Measurements from ENCODE around the gene LZTR1.

Gene LZTR1

GRCh38 chr22:20951932-20952380 lies 30.1 kb upstream of the LZTR1 start:
- Histone ChIP-seq H3K27me3 (ENCODE audit: control insufficient read depth, insufficient read depth, low read length) (peaks cover 5% of the 10 kb centered on the region), H3K27ac (ENCODE audit: low read depth, low read length) (no peak overlapping the region), H3K36me3 (ENCODE audit: control insufficient read depth, insufficient read depth, low read length) (peaks cover 57% of the 10 kb centered on the region), H3K4me3 (ENCODE audit: low read depth, low read length) (no peak overlapping the region), H3K9me3 (ENCODE audit: control insufficient read depth, insufficient read depth, low read depth, low read length) (no peaks in the 10 kb centered on the region), H3K9ac (ENCODE audit: low read length) (no peak overlapping the region), H3K4me1 (ENCODE audit: control insufficient read depth, insufficient read depth, low read length) (peaks cover 10% of the 10 kb centered on the region)

DNA sequence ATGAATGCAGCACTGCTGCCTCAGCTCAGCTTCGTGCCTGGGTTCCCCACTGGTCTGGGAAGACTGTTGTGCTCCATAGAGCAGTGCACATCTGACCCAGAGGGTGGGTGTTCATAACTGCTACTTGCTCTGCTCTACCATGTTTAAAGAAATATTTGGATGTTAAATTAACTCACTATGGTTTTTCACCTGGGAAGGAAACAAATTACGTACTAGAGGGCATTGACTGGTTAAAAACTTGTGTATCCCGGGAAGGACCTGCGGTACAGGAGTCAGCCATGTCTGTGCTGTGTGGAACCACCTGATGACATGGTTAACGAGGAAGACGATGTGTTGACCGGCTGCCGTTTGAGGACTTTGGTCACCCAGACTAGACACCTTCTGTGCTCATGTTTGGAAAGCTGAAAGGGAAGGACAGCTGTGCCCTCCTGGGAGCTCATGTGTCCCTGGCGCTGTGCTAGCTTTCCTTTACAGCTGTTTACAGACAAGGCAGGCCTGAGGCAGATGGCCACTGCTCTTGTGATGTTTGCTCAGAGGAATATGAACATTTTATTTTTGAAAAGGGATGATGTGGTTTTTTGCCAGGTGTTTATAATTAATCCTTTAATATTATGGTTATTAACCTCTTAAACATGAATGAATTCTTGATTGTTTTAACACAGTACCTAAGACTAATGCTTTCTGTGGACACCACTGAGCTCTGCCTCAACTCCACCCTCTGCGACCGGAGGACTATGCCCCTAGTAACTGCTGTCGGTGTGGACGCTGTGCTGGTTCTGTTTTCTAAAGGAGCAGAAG lies 29.4 kb upstream of the LZTR1 start:
- H3K36me3 ChIP-seq (ENCODE audit: control insufficient read depth, insufficient read depth, low read length), result peaks cover 56% of the 10 kb centered on the region

GRCh38 chr22:20953342-20953608 lies 28.8 kb upstream of the LZTR1 start:
- Histone ChIP-seq H3K27ac (ENCODE audit: low read depth, low read length) (no peak overlapping the region), H3K36me3 (ENCODE audit: control insufficient read depth, insufficient read depth, low read length) (peaks cover 53% of the 10 kb centered on the region), H3K4me3 (ENCODE audit: low read depth, low read length) (no peak overlapping the region), H3K9me3 (ENCODE audit: control insufficient read depth, insufficient read depth, low read depth, low read length) (no peaks in the 10 kb centered on the region), H3K9ac (ENCODE audit: low read length) (no peak overlapping the region), H3K4me1 (ENCODE audit: control insufficient read depth, insufficient read depth, low read length) (peaks cover 10% of the 10 kb centered on the region), H3K27me3 (ENCODE audit: control insufficient read depth, insufficient read depth, low read length) (peaks cover 16% of the 10 kb centered on the region)

More for the DNA sequence above, 29.4 kb upstream of the LZTR1 start:
- no peaks in the 10 kb centered on the region for H3K9me3 ChIP-seq (ENCODE audit: control insufficient read depth, insufficient read depth, low read depth, low read length)
- H3K9ac ChIP-seq (ENCODE audit: low read length), result no peak overlapping the region
- no peak overlapping the region for H3K27ac ChIP-seq (ENCODE audit: low read depth, low read length)
- peaks cover 10% of the 10 kb centered on the region for H3K4me1 ChIP-seq (ENCODE audit: control insufficient read depth, insufficient read depth, low read length)
- peaks cover 11% of the 10 kb centered on the region for H3K27me3 ChIP-seq (ENCODE audit: control insufficient read depth, insufficient read depth, low read length)
- H3K4me3 ChIP-seq (ENCODE audit: low read depth, low read length), result no peak overlapping the region

DNA sequence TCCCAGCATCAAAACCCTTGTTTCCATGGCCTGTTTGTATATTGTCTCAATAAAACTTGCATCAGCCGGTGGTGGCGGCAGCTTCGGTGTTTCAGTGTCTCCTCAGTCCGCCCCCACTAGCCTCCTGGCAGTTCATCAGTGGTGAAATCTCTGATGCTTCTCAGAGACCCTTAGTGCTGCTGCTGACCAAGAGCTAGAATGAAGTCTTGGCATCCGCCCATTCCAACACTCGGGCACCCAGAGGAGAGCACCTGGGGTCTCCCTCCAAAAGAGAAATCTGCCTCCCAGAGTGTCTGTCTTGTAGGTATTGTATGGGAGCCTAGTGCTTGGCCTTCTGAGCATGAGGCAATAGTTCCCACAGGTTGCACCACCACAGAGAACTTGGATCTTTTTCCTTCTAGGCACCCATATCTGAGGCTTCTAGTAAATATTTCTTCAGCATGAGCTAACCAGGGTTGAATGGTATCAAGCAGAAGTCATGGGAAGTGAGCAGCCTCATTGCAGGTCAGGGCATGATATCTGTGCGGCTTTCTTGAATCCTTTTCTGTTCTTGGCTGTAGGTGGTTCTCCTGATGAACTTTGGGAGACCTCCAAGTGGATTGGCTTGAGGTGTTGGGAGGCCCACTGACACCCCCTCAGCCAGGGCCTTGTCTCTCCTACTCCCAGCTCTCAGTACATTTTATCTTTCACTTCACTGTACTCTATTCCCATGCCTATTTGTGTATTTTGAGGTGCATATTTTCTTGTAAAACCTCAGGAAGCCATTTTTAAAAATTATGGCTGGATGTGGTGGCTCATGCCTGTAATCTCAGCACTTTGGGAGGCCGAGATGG lies 28.2 kb upstream of the LZTR1 start:
- peaks cover 20% of the 10 kb centered on the region for H3K27me3 ChIP-seq (ENCODE audit: control insufficient read depth, insufficient read depth, low read length)
- no peak overlapping the region for H3K9ac ChIP-seq (ENCODE audit: low read length)
- H3K36me3 ChIP-seq (ENCODE audit: control insufficient read depth, insufficient read depth, low read length), result peaks cover 52% of the 10 kb centered on the region
- H3K4me3 ChIP-seq (ENCODE audit: low read depth, low read length), result no peak overlapping the region
- no peak overlapping the region for H3K27ac ChIP-seq (ENCODE audit: low read depth, low read length)
- H3K9me3 ChIP-seq (ENCODE audit: control insufficient read depth, insufficient read depth, low read depth, low read length), result no peaks in the 10 kb centered on the region
- H3K4me1 ChIP-seq (ENCODE audit: control insufficient read depth, insufficient read depth, low read length), result peaks cover 10% of the 10 kb centered on the region

DNA sequence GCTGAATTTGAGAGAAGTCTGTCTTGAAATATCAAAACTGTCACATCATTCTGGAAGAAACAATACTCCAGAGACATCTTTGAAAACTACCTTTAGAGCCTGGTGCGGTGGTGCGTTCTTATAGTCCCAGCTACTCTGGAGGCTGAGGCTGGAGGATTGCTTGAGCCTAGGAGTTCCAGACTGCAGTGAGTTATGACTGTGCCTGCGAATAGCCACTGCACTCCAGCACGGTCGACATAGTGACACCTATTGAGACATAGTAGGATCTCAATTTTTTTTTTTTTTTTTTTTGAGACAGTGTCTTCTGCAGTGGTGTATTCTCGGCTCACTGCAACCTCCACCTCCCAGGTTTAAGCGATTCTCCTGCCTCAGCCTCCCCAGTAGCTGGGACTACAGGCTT lies 26.5 kb upstream of the LZTR1 start:
- no peak overlapping the region for H3K27ac ChIP-seq (ENCODE audit: low read depth, low read length)
- H3K4me3 ChIP-seq (ENCODE audit: low read depth, low read length), result no peak overlapping the region
- H3K9ac ChIP-seq (ENCODE audit: low read length), result no peak overlapping the region
- H3K4me1 ChIP-seq (ENCODE audit: control insufficient read depth, insufficient read depth, low read length), result peaks cover 10% of the 10 kb centered on the region
- no peaks in the 10 kb centered on the region for H3K9me3 ChIP-seq (ENCODE audit: control insufficient read depth, insufficient read depth, low read depth, low read length)
- peaks cover 37% of the 10 kb centered on the region for H3K36me3 ChIP-seq (ENCODE audit: control insufficient read depth, insufficient read depth, low read length)
- H3K27me3 ChIP-seq (ENCODE audit: control insufficient read depth, insufficient read depth, low read length), result peaks cover 20% of the 10 kb centered on the region

DNA sequence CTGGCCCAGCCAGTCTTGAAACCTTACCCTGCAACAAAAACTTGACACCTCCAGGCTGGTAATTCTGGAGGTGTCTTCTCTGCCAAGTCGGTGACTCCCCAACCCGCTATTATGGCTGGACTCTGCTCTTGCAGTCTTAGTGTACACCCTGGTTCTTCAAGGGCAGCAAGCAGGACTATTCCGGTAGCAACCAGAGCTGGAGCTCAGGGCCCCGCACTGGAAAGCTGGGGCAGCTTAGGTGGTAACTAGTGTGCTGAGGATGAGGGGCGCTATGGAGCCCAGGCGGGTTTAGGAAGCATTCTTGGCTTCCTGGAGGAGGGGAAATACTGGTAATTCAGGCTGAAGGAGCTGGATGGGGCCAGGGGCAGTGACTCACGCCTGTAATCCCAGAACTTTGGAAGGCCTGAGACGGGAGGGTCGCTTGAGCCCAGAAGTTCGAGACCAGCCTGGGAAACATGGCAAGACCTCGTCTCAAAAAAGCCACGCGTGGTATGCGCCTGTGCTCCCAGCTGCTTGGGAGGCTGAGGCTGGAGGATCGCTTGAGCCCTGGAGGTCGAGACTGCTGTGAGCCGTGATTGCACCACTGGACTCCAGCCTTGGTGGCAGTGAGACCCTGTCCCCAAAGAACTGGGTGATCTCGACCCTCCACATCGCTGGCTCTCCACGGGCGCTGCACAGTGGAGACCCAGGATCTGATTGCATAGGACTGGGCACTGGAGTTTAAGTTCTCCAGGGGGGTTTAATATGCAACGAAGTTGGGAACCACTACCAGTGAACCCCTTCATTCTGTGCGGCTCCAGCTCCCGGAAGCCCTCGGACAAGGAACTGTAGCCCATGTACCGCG lies 25.6 kb upstream of the LZTR1 start:
- H3K9ac ChIP-seq (ENCODE audit: low read length), result peak overlapping the region; percentile 59
- H3K36me3 ChIP-seq (ENCODE audit: control insufficient read depth, insufficient read depth, low read length), result peaks cover 28% of the 10 kb centered on the region
- no peaks in the 10 kb centered on the region for H3K9me3 ChIP-seq (ENCODE audit: control insufficient read depth, insufficient read depth, low read depth, low read length)
- H3K4me1 ChIP-seq (ENCODE audit: control insufficient read depth, insufficient read depth, low read length), result peaks cover 7% of the 10 kb centered on the region
- H3K27me3 ChIP-seq (ENCODE audit: control insufficient read depth, insufficient read depth, low read length), result peaks cover 20% of the 10 kb centered on the region
- no peak overlapping the region for H3K27ac ChIP-seq (ENCODE audit: low read depth, low read length)
- H3K4me3 ChIP-seq (ENCODE audit: low read depth, low read length), result peak overlapping the region; percentile 74

DNA sequence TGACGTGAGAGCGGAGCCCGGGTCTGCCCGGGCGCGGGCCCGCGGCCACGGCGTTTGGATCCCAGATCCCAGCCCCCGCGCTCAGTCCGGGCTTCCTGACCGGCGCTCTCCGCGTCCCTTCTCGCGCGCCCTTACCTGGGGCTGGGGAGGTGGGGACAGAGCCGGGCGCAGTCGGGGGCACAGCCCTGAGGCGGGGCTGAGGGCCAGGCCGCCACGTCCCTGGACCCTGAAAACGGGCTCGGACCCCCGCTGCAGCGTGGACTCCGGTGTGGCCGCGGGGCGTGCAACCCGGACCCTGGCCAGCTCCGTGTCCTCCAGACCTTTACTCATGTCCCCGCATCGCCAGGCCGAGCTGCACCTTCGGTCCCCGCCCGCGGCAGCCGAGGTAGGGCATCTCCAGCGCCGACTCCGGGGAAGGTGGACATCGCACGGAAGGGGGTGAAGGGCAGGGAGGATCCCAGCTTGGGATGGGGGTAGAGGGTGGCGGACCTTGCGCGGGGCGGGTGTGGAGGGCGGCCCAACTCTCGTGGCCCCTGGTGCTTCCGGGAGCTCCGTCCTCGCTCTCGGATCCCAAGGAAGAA lies 24.9 kb upstream of the LZTR1 start:
- Histone ChIP-seq H3K9ac (ENCODE audit: low read length) (peak overlapping the region; percentile 59), H3K36me3 (ENCODE audit: control insufficient read depth, insufficient read depth, low read length) (peaks cover 21% of the 10 kb centered on the region), H3K4me3 (ENCODE audit: low read depth, low read length) (peak overlapping the region; percentile 74), H3K27me3 (ENCODE audit: control insufficient read depth, insufficient read depth, low read length) (peaks cover 20% of the 10 kb centered on the region), H3K27ac (ENCODE audit: low read depth, low read length) (no peak overlapping the region), H3K4me1 (ENCODE audit: control insufficient read depth, insufficient read depth, low read length) (peaks cover 7% of the 10 kb centered on the region), H3K9me3 (ENCODE audit: control insufficient read depth, insufficient read depth, low read depth, low read length) (no peaks in the 10 kb centered on the region)

DNA sequence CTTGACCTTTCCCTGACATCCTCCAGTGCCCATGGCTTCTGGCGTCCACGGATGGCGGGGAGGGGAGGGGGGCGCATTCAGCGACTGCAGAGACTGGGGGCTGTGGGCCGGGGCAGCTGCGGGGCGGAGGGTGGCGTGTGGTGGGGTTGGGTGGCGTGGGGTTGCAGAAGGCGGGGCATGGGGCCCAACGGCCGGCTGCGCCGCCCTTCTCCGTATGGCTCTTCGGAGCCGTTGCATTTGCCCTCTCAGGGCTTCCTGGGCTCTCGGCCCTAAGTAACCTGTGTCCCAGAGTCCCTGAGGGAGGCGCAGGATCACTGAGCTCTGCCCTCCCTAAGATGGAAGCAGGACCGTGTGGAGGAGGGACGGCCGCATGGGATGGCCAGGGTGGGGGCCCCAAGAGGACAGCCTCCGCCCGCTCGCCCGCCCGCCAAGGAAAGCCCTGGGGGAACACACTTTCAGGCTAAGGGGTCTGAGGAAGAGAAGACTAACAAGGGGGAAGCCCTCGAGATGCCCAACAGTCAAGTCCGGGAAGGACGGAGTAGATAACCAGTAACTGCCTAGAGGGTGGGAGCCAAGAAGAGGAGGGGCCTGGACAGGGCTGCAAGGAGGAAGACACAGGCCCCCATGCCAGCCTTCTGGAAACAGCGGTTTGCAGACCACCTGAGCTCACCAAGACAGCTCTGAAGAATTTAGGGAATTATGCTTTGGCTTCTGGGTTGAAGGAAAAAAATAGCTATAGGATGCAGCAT lies 24.2 kb upstream of the LZTR1 start:
- Histone ChIP-seq H3K4me1 (ENCODE audit: control insufficient read depth, insufficient read depth, low read length) (peaks cover 7% of the 10 kb centered on the region), H3K27me3 (ENCODE audit: control insufficient read depth, insufficient read depth, low read length) (peaks cover 26% of the 10 kb centered on the region), H3K36me3 (ENCODE audit: control insufficient read depth, insufficient read depth, low read length) (peaks cover 14% of the 10 kb centered on the region), H3K9me3 (ENCODE audit: control insufficient read depth, insufficient read depth, low read depth, low read length) (no peaks in the 10 kb centered on the region), H3K9ac (ENCODE audit: low read length) (peak overlapping the region; percentile 59), H3K27ac (ENCODE audit: low read depth, low read length) (no peak overlapping the region), H3K4me3 (ENCODE audit: low read depth, low read length) (peak overlapping the region; percentile 74)

- Histone ChIP-seq H3K27me3 (ENCODE audit: control insufficient read depth, insufficient read depth, low read length) (peaks cover 45% of the 10 kb centered on the region), H3K9me3 (ENCODE audit: control insufficient read depth, insufficient read depth, low read depth, low read length) (no peaks in the 10 kb centered on the region), H3K9ac (ENCODE audit: low read length) (no peak overlapping the region), H3K4me3 (ENCODE audit: low read depth, low read length) (no peak overlapping the region), H3K4me1 (ENCODE audit: control insufficient read depth, insufficient read depth, low read length) (peaks cover 7% of the 10 kb centered on the region), H3K36me3 (ENCODE audit: control insufficient read depth, insufficient read depth, low read length) (no peaks in the 10 kb centered on the region), H3K27ac (ENCODE audit: low read depth, low read length) (no peak overlapping the region)
Measured at GRCh38 chr22:20959578-20960461, 22.3 kb upstream of the LZTR1 start.

Data from HUES6 (cell line).